T47D (cell line): ENCODE measurements around the gene ISLR.

Experiments
- DNase-seq, 2 experiments: peaks; one replicate each; pipeline versions ENCODE4 v3.0.0 to v3.0.0-alpha.2; 2011 to 2012; ENCODE audit warnings: low read depth in 1 of 2, low spot score in 1 of 2
- JUND ChIP-seq: IDR thresholded peaks from 2 replicates; pipeline ENCODE4 v1.6.1; 2012; ENCODE audit warnings: low read depth
- in situ Hi-C: cut with HindIII; loops from 2 replicates; pipeline ENCODE4 v1.10.0; 2016; ENCODE audit warnings: low sequenced_read_pairs, low pct_unique_long_range_greater_than_20kb

ISLR gene

DNA sequence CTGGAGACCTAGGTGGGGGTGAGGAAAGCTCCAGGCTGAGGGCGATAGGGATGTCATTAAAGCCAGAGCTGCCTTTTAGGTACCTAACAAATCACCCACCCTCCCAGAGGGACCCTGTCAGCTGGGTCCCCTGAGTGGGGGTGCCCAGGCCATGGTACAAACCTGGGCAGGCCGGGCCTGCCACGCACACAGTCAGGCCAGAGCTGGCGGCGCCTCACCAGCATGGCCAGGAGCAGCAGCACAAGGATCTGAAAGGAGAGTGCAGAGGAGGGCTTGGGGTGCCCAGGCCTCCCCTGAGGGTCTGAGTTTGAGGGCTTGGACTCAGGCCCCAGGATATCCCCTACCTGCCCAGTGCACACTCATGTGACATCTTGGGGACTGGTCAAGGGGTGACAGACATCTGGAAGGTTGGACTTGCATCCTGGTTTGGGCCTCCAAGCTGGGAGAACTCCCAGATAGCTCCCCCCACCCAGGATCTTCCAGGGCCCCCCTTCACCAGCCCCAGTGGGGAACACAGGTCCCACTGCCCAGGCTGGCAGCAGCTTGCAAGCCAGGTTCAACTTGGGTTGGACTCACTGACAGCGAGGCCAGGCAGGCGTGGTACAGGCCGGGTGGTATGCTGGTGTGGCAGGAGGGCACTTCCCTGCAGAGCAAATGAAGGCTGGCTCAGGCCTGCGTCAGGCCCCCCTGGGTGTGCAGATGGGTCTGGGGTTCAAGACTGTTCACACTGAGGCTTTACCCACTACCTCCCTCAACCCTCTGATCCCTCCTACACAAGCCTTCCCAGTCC, 23.9 kb downstream of the ISLR start:
- no peak for TF ChIP-seq JUND
- in situ Hi-C loops = no loop called here
- DNase-seq = no peak

DNA sequence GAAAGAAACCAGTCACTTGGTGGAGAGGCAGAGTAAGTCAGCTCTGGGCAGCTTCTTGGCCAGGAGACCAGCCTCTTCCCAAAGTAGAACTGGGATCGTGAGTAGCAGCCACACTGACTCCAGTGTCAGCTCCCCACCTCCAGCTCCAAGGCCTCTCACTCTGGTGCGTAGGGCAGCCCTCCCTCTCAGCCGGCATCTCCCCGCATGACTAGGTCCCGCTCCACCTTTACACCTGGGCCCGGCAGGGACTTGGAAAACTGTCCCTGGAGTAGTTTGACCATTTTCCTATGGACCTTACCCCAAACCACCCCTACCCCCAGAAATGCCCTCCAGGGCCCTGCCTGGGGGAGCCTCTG, 25.8 kb downstream of the ISLR start:
- no peak for DNase-seq
- no peak for TF ChIP-seq JUND
- in situ Hi-C loops = no loop called here

DNA sequence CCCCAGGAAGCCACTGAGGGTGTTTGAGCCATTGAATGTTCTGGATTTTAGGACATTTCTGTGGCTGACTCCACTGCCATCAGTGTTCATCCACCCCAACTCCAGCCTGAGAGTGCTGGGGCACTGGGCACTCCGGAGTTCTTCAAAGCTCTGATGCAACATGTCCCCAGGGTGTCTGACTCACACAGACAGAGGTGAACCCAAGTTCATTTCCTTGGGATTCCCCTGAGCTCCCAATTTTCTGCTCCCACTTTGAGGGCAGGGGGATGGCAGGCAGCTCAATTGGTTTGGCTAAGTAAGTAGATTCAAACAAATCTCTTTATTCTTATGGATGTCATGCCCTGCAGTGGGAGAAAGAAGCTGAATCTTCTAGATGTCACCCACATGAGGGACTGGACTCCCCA, 26.9 kb downstream of the ISLR start:
- in situ Hi-C loops = no loop called here
- DNase-seq = peak; percentile 65 to 78
- no peak; the same call in 1 of the 2 replicates for TF ChIP-seq JUND

GRCh38 chr15:74200871-74201419, 27.4 kb downstream of the ISLR start:
- TF ChIP-seq JUND = no peak
- DNase-seq = no peak
- in situ Hi-C loops = no loop called here

GRCh38 chr15:74201710-74202420, 28.4 kb downstream of the ISLR start:
- in situ Hi-C loops = no loop called here
- no peak for TF ChIP-seq JUND
- no peak for DNase-seq

GRCh38 chr15:74202452-74203401, 29.2 kb downstream of the ISLR start, which contains the start of gene STRA6:
Gene STRA6, minus strand, starts transcription at chr15:74202787. Its CDS starts 520 bp downstream, at chr15:74202267.
- in situ Hi-C loops = no loop called here
- DNase-seq = peak; percentile 42 to 51
- TF ChIP-seq JUND = no peak

DNA sequence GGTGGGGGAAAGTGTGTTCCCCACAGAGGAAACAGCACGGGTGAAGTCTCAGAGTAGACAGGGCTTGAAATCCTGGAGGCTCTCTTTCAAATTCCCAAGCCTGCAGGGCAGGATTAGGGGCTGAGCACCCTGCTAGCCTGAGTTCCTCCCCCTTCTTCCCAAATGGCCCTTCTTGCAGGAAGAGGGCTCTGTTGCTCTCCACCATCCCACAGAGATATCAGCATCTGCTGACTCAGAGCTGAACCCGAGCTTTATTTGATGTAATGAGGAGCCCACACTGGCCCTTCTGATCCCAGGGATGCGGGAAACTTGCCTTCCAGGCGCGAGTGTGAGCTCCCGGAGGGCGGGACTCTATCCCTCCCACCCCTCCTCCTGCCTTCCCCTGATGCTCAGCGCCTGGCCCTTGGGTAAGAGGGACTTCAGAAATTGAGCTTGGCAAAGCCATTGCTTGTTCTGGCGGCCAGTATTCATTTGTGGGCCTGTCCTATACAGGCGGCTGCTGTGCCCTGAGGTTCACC, 30.5 kb downstream of the ISLR start:
- TF ChIP-seq JUND = no peak
- no peak for DNase-seq
- in situ Hi-C loops = no loop called here

GRCh38 chr15:74205582-74205947, 32.1 kb downstream of the ISLR start:
- no peak for DNase-seq
- in situ Hi-C loops = no loop called here
- no peak for TF ChIP-seq JUND

GRCh38 chr15:74206801-74207281, 33.3 kb downstream of the ISLR start:
- no peak for TF ChIP-seq JUND
- in situ Hi-C loops = no loop called here
- DNase-seq = no peak

DNA sequence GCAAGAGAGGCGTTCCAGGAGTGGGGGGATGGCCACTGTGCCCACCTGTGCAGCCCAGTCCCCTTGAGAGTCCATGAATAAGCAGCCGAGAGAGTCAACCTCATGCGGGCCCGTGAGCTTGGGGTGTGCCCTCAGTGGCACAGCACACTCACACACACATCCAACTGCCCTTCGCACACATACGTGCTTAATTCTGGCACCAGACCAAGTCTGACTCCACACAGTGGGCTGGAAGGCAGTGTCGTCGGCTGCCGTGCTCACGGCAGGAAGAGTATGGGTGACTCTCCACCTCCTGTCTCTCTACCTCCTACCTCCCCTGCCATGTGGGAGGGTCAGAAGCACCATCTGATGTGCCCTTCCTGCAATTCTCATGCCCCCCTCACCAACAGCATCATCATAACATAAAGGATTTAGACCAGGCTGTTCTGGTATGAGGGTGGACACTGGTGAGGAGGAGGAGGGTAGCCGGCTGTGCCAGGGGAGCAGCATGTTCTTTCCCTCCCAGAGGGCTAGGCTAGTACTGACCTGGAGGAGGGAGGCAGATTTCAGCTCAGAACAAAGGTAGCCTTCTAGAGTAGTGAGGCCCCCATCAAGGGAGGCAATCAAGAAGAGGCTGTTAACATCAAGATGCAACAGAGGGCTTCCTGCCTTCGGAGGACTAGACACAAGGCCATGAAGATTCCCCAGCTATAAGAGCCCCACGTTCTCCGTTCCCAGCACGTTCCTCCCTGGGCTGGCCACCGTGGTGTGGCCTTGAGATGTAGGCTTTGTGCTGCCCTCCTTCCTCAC, 34.3 kb downstream of the ISLR start:
- no peak for TF ChIP-seq JUND
- in situ Hi-C loops = no loop called here
- DNase-seq = no peak

- TF ChIP-seq JUND = no peak
- DNase-seq = no peak
- in situ Hi-C loops = no loop called here
Measured at GRCh38 chr15:74208496-74208895, 35.0 kb downstream of the ISLR start.
